Mammary epithelial cell (primary cell): Measurements from ENCODE around the gene HDDC3.

ENCODE experiments used
- CTCF ChIP-seq, 2 donors: IDR thresholded peaks in 1 of 2; conservative IDR thresholded peaks in 1 of 2; 2 replicates each; pipeline ENCODE4 v1.5.1; 2011 to 2012; ENCODE audit warnings: inconsistent platforms in 2 of 2, low read length in 2 of 2, mild to moderate bottlenecking in 2 of 2, control low read depth in 1 of 2, low read depth in 1 of 2; ENCODE audit not compliant: insufficient read depth in 1 of 2; ENCODE audit errors: extremely low read depth in 1 of 2
- EZH2 ChIP-seq: IDR thresholded peaks from 2 replicates; pipeline ENCODE4 v1.6.1; 2012; ENCODE audit warnings: low read length, inconsistent platforms, borderline replicate concordance

DNA sequence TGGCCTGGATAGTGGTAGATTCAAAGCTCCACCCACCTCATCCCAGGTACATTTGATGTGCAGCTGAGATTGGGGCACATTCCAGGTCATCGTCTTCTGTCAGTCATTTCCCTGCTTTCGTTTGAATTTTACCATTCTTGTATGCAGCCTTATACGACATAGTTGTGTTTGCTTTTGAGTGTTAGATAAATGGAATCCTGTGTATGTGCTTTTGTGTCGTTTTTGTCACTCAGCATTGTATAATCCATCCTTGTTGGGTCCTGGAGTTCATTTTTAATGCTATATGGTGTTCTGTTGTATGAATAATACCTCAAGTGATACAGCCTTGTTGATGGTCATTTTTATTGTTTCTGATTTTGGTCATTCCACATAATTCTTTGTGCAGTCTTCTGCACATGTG lies 29.7 kb upstream of the HDDC3 start:
- no peak for TF ChIP-seq CTCF (conservative IDR thresholded peaks at IDR 0.05 in 1 of 2, IDR thresholded peaks at IDR 0.05 in 1 of 2; ENCODE audit: extremely low read depth in 1 of 2, insufficient read depth in 1 of 2, low read depth in 1 of 2, low read length in 2 of 2)
- TF ChIP-seq EZH2 = no peak
